Endometrial microvascular endothelial cells (primary cell): Measurements from ENCODE around the gene WDR86. TPM values are rescaled to one million over a fixed set of nuclear protein-coding genes. Genes with fewer than 3 reads are reported as not detected.

Experiments
- in situ Hi-C: cut with HindIII; loops from 2 replicates; pipeline ENCODE4 v1.10.0; 2017; ENCODE audit warnings: low sequenced_read_pairs, low pct_unique_long_range_greater_than_20kb; ENCODE audit errors: inconsistent ontology term
- total RNA-seq: library from RNA; depleted of rRNA; stranded (reverse); fragments of >200 nt; gene quantifications from one replicate; pipeline ENCODE4 v1.2.3, GENCODE V29; 2015; ENCODE audit errors: inconsistent ontology term

Gene WDR86
- total RNA-seq, 1 donor from 2014 or later, result not detected

GRCh38 chr7:151413241-151413640, 3.4 kb upstream of the WDR86 start:
- in situ Hi-C loops, result no loop called here

GRCh38 chr7:151412318-151412717, 2.5 kb upstream of the WDR86 start:
- in situ Hi-C loops, result no loop called here

DNA sequence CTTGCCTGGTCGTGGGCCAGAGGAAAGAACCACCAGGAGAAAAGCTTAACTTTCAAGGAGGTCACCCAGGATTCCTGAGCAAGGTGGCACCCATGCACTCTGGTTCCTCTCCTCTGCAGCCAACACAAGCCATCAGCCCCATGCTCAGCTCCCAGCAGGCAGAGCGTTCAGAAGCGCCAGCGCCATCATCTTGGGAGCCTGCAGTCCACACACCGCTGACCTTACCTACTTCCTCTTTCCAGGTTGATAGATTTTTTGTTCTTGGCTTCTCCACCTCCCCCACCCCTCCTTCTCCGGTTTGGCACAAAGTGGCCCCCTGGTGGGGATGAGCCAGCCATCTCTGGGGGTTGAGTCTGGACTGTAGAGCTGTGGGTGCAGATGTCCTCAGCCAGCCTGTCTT, 1.7 kb upstream of the WDR86 start:
- in situ Hi-C loops, result no loop called here

GRCh38 chr7:151410405-151411390, 860 bp upstream of the WDR86 start:
- in situ Hi-C loops, result no loop called here

DNA sequence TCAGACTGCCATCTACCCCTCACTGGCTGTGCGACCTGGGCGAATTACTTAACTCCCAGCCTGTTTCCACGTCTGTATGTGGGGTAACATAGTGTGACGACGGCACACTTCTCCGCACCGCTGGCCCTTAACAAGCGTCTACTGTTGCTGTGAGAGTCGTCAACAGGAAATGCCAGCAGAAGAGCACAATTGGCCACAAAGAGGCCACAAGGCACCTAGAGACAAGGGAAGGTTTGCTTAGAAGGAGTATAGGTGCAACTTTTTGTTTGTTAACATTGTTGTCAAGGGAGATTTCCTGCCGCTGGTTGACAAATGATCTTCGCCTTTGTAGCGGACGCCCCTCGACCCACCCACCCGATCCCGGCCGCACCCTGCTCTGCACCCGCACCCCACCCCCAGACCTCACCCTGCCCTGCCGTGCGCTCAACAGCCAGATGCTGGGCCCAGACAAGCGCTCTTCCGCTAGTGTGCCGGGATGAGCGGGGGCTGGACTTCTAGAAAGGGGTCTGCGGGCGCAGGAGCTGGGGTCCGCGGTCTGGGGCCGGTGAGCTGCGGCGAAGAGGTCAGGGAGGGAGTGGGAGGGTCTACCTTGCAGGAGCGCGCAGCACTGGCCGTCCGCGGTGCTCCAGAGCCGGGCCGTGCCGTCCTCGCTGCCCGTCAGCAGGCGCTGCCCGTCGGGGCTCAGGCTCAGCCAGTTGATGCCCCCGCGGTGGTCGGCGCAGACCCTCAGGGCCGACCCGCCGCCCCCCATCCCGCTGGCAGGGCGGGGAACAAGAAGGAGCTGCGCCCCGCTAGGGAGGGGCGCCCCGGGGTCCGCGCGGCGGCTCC, 785 bp downstream of the WDR86 start:
- in situ Hi-C loops, result no loop called here

DNA sequence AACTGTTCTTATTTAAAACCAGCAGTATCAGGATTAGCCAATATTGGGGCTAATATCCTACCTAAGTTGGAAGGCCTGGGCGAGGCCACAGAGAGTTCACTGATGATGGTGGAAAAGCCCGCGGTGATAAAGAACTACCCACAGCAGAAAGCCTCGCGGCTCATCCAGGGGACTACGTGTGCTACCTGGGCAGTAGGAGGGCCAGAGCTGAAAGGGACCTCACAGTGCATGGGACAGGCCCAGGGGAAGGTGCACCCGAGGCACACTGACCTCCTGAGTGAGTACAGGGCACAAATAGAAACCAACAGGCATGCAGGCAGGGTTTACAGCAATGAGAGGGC, 1.4 kb downstream of the WDR86 start:
- in situ Hi-C loops, result no loop called here

GRCh38 chr7:151406886-151407583, 2.8 kb downstream of the WDR86 start:
- in situ Hi-C loops, result no loop called here

DNA sequence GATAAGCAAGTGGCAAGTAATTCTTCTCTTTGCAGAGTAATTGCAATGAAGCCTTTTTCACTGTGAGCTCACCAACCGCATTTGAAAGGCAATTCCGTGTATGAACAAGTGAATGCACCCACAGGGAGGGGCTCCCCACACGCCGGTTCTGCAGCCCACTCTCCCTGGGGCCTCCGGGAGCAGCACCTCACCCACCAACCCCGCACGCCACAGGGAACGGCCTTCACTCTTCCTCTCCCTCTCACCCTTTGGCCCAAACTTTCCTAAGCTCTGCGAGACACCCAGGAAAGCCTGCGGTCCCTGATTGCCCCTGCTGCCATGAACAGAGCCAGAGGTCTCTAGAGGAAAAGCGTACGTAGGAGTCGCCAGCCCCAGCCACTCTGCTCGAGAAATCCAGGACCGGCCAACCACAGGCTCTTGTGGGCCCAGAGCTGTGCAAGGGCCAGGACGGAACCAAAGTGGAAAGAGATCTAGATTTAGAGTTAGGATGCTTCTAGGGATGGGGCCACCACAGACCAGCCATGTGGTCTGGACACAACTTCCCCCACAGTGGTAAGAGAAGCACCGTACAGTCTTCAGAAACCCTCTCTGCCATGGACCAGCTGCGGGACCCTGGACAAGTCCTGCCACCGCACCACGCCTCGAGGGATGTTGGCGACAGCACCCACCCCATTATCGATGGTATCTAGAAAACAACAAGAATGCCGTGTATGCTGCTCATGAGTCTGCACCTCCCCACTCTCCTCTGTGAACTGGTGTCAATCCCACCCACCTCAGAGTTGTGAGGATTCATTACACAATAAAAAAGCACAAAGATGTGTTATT, 3.6 kb downstream of the WDR86 start:
- in situ Hi-C loops, result no loop called here

GRCh38 chr7:151405588-151405987, 4.2 kb downstream of the WDR86 start:
- in situ Hi-C loops, result no loop called here

GRCh38 chr7:151405056-151405455, 4.8 kb downstream of the WDR86 start:
- in situ Hi-C loops, result no loop called here

DNA sequence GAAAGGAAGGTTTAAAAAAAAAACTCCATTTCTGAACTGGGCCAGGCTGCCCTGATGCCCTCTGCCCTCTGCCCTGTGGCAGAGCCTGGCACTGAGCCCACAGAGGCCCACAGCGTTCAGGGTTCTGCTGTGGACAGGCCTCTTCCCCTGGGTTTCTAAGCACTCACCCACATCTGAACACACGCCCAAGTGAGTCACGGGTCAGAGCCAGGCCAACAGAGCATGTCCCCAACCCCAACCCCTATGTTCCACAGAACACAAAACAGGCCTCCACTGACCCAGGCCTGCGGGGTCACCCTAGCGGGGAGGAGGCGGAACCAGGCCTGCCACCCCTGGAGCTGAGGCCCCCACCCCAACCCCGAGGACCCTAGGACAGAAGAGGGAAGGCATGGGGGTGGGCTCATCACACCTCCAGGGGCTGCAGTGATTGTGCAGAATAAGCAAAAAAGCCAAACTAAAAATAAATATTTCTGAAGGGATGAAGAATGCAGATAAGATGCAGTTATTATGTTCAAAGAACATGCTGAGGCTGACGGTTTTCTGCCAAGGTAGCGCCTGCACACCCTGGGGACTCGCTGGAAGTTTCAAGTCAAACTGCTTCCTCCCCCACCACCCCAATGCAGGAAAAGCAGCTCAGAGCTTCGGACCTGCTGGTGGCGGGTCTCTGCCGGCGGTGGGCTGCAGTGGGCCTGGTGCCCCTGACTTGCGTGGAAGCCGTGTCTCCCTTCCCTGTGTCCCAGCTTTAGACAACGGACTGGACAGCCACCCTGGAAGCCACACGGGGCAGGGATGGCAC, 5.4 kb downstream of the WDR86 start:
- in situ Hi-C loops, result no loop called here

DNA sequence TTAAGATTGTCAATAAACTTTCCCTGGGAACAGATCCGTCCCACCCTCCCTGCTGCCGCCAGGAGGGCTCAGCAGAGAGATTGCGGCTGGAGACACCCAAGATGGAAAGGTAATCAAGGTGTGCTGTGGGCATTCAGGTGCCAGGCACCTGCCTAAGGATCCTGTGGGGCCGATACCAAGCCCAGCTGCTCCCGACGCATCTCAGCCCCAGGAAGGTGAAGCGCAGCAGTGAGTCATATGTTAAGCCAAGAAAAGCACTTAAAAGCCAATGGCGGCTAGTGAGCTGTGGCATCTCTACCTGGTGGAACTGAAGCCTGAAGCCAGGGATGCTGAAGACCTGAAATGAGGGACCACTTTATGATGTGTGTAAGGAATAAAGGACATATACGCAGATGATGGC, 6.1 kb downstream of the WDR86 start:
- in situ Hi-C loops, result no loop called here

DNA sequence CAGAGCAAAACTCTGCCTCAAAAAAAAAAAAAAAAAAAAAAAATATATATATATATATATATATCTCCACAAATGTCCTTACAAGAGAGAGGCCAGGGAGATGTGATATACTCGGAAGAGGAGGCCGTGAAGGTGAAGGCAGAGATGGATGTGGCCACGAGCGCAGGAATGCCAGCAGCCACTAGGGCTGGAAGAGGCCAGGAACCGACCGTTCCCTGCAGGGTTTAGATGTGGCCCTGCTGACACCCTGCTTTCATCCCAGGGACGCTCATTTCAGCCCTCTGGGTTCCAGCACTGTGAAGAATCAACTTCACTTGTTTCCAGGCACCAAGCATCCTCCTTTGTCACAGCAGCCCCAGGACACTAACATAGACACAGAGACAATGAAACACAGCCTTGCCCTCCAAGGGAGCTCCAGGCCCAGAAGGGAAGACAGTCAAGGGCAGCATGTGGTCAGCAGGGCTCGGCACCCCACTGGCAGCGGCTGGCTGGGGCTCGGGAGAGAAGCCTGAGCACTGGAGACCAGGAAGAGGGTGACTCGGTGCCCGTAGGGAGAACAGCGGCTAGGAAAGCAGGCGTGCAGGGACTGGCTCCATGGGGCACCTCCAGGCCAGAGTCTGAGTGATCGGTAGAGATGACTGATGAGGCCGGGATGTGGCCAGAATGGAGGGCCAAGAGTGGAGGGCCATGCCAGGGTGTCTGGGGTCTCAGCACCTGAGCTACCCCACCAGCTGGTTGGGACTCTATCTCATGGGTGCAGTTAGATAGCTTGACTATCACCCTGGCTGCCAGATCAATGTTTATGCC, 7.6 kb downstream of the WDR86 start:
- in situ Hi-C loops, result no loop called here

- in situ Hi-C loops, result no loop called here
Measured at GRCh38 chr7:151400626-151401315, 9.1 kb downstream of the WDR86 start.

DNA sequence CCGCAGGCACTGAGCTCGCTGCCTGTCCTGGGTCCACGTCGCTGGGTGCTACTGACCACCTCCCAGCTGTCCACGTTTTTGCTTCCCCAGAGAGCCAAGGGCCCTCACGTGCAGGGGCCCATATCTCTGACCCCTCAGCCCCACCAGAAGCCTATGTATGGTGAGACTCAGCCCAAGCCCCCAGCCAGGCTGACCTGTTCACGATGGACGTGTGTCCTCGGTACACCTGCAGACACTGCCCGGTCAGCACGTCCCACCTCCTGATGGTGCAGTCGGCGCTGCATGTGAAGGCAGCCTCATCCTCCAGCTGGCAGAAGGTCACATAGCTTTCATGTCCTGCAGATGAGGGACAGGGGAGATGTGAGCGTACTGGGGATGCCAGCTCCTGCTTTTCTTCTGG, 9.9 kb downstream of the WDR86 start:
- in situ Hi-C loops, result no loop called here

GRCh38 chr7:151399305-151399601, 10.6 kb downstream of the WDR86 start:
- in situ Hi-C loops, result no loop called here
